Gastroesophageal sphincter (tissue), 3 donors: ENCODE data around the gene LPP.

Source experiments
- POLR2A ChIP-seq, 2 donors: fragments of 450-650 bp; IDR thresholded peaks; one replicate each; pipeline ENCODE4 v1.6.1; 2017; ENCODE audit warnings: antibody characterized with exemption in 2 of 2, mild to moderate bottlenecking in 2 of 2, moderate library complexity in 1 of 2
- POLR2AphosphoS5 ChIP-seq: sonication (generic); formaldehyde crosslinking; IDR thresholded peaks from one replicate; pipeline ENCODE4 v1.6.1; 2017; ENCODE audit warnings: antibody characterized with exemption
- TF ChIP-seq, protein P1 (sequence below), 4 experiments: fragments of 200-600 bp in 2 of 4; fragments of 450-650 bp in 2 of 4; sonication (generic) in 1 of 4; IDR thresholded peaks; one replicate each; pipeline ENCODE4 v1.5.1; 2017 to 2019; ENCODE audit warnings: antibody characterized with exemption in 4 of 4, mild to moderate bottlenecking in 2 of 4, moderate library complexity in 2 of 4

DNA sequence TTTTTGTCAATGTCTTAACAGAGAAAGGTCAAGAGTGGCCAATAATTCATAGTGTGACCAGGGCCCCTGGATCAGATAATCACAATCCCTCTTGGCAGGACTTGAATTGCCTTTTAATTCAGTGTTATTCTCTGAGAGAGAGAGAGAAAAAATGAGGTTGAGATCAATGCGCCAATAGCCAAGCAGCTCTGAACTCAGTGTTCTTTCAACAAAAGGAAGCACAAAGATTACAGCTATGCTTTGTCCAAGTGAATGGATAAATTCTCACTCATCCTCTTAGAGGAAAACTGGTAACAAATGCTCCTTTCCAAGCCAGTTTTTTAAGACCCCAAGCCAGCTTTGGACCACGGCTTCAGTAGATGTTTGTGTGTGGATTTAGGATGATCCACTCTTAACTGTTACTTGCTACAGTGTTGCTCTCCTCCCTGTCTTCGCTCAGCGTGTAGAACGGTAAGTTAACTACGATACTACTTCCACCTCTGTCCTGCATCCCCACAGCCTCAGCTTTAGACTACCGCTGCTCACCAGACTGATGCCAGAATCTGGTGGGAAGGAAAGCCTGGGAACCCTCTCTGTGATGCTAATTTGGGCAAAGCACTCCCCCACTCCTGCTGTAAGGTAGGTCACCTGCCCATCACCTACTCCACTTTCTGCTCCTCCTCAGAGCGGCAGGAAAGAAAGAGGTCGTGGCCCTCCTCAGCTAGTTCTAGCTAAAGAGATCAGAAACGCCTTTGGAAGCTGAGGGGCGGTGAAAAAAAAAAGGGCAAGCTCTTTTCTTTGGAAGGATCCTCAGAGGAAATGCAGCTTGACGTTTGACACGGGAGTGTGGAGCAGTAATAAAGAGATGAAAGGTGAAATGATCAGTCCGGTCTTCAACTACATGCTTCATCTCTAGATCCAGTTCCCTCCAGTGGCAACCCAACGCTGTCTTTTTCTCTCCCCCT is 46.8 kb upstream of the LPP start:
- TF ChIP-seq POLR2A (IDR thresholded peaks at IDR 0.05) (no peak), POLR2AphosphoS5 (no peak)
- TF ChIP-seq, protein P1, sequence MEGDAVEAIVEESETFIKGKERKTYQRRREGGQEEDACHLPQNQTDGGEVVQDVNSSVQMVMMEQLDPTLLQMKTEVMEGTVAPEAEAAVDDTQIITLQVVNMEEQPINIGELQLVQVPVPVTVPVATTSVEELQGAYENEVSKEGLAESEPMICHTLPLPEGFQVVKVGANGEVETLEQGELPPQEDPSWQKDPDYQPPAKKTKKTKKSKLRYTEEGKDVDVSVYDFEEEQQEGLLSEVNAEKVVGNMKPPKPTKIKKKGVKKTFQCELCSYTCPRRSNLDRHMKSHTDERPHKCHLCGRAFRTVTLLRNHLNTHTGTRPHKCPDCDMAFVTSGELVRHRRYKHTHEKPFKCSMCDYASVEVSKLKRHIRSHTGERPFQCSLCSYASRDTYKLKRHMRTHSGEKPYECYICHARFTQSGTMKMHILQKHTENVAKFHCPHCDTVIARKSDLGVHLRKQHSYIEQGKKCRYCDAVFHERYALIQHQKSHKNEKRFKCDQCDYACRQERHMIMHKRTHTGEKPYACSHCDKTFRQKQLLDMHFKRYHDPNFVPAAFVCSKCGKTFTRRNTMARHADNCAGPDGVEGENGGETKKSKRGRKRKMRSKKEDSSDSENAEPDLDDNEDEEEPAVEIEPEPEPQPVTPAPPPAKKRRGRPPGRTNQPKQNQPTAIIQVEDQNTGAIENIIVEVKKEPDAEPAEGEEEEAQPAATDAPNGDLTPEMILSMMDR (IDR thresholded peaks at IDR 0.05) = no peak
